ENCODE data around the gene PRAMEF13.
"Not testable (repeated sequence)": the region's sequence is repeated elsewhere in the genome, so short reads cannot be mapped to it uniquely, and the experiment has no call there.

Gene PRAMEF13

DNA sequence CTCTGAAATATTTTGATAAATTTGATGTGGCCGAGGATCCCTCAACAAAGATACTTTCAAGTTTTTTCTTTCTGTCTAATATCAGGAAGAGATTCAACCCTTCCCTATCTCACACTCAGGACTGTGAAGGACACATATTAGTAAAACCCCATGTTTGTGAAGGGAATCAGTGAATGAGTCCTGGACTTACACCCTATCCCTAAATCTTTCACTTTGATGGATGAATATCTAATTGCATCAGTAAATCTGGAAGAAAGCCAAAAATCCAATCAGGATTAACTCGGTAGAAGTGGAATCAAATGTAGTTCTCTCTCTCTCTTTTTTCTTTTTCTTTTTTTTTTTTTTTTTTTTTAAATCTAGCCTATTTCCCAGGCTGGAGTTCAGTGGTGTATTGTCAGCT lies 29.7 kb downstream of the PRAMEF13 start, which contains the start of gene PRAMEF9:
Gene PRAMEF9 (plus strand): TSS at position 301 of the 400 bp plus-strand sequence. CDS start 3,433 bp downstream, outside the sequence.
- DNase-seq (ENCODE audit: low read depth in 2 of 2), result not testable (repeated sequence)

DNA sequence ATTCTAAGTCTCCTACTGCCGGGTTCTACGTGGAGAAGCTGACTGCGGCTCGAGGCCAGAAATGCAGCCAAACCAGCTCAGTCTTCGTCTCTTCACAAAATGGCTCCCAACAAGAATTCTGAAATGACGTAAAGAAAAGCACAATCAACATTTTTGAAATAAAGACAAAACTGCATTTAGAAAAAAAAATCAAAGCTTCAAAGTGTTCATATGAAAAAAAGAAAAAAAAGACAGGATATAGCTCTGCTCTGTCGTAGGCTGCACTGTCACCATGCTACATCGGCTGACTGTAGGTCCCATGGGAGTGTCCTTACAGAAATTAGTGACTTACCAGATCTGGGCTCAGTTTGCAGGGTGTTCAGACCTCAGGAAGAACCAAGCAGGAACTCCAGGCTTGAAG lies 35.7 kb downstream of the PRAMEF13 start, which contains the start of gene HNRNPCL4:
Gene HNRNPCL4 (minus strand): TSS at position 101 of the 400 bp plus-strand sequence. CDS start 164 bp downstream, outside the sequence.
- not testable (repeated sequence) for DNase-seq (ENCODE audit: low read depth in 2 of 2)

DNA sequence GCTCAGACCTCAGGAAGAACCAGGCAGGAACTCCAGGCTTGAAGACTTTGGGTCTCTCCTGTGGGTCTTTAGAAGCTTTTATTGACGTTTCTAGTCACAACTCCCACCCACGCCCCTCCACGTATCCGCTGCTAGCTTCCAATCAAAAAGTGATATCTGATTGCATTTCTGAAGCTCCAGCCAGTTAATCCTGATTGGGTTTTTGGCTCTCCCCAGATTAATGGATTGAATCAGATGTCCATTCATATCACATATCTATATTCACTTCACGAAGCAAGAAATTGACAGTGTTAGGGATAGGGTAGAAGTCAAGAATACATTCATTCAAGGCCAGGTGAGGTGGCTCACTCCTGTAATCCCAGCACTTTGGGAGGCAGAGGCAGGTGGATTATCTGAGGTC lies 45.3 kb downstream of the PRAMEF13 start, which contains the start of gene PRAMEF26:
Gene PRAMEF26 (minus strand): TSS at position 101 of the 400 bp plus-strand sequence. CDS start 2,914 bp downstream, outside the sequence.
- DNase-seq (ENCODE audit: low read depth in 2 of 2), result not testable (repeated sequence)
